Measurements from ENCODE around the gene IGFLR1. TPM values are rescaled to one million over a fixed set of nuclear protein-coding genes. Genes with fewer than 3 reads are reported as not detected.

Gene IGFLR1
- total RNA-seq, 1 donor: 0.72 TPM

DNA sequence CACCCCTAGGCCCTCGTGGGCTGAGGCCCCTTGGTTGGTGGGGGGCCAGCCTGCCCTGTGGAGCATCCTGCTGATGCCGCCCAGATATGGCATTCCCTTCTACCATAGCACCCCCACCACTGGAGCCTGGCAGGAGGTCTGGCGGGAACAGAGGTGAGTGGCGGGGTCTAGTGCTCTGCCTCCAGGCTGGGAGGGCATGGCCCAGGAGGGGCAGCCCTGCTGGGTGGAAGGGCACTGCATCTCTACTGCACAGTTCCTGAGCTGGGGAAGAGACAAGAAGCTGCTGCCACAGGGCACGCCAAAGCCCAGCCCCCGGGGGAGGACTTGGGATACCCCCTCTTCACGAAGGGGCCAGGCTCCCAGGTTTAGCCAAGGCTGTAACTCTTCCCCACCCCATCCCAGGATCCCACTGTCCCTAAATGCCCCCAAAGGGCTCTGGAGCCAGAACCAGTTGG, 26.9 kb downstream of the IGFLR1 start:
- Histone ChIP-seq H3K27ac (ENCODE audit: low read depth, low read length) (no peak overlapping the region), H3K79me2 (ENCODE audit: insufficient read depth, low read length) (peaks cover 27% of the 10 kb centered on the region), H3K4me2 (ENCODE audit: insufficient read depth, low read length) (no peak overlapping the region), H3K27me3 (ENCODE audit: insufficient read depth, low read length) (no peaks in the 10 kb centered on the region), H4K20me1 (ENCODE audit: insufficient read depth, low read length) (peaks cover 18% of the 10 kb centered on the region), H3K36me3 (ENCODE audit: insufficient read depth, low read length) (peaks cover 3% of the 10 kb centered on the region), H3K4me3 (ENCODE audit: insufficient read depth, low read length) (no peak overlapping the region), H3K9me3 (ENCODE audit: low read depth, low read length) (no peaks in the 10 kb centered on the region), H3K4me1 (ENCODE audit: insufficient read depth, low read length) (peaks cover 17% of the 10 kb centered on the region), H2AFZ (ENCODE audit: low read length) (no peak overlapping the region)
- peak; percentile 78 for DNase-seq (ENCODE audit: insufficient read length, low spot score, missing footprints)
- TF ChIP-seq CTCF (IDR thresholded peaks at IDR 0.05; ENCODE audit: extremely low read depth, low read depth, low read length): no peak

- Histone ChIP-seq H4K20me1 (ENCODE audit: insufficient read depth, low read length) (peaks cover 14% of the 10 kb centered on the region), H3K4me2 (ENCODE audit: insufficient read depth, low read length) (no peak overlapping the region), H3K9me3 (ENCODE audit: low read depth, low read length) (no peaks in the 10 kb centered on the region), H2AFZ (ENCODE audit: low read length) (no peak overlapping the region), H3K4me3 (ENCODE audit: insufficient read depth, low read length) (no peak overlapping the region), H3K4me1 (ENCODE audit: insufficient read depth, low read length) (peaks cover 17% of the 10 kb centered on the region), H3K27me3 (ENCODE audit: insufficient read depth, low read length) (no peaks in the 10 kb centered on the region), H3K27ac (ENCODE audit: low read depth, low read length) (no peak overlapping the region), H3K79me2 (ENCODE audit: insufficient read depth, low read length) (peaks cover 21% of the 10 kb centered on the region), H3K36me3 (ENCODE audit: insufficient read depth, low read length) (no peaks in the 10 kb centered on the region)
- TF ChIP-seq CTCF (IDR thresholded peaks at IDR 0.05; ENCODE audit: extremely low read depth, low read depth, low read length): no peak
- DNase-seq (ENCODE audit: insufficient read length, low spot score, missing footprints): peak; percentile 50
These were observed 27.5 kb downstream of the IGFLR1 start for GRCh38 chr19:35714601-35715354.

DNA sequence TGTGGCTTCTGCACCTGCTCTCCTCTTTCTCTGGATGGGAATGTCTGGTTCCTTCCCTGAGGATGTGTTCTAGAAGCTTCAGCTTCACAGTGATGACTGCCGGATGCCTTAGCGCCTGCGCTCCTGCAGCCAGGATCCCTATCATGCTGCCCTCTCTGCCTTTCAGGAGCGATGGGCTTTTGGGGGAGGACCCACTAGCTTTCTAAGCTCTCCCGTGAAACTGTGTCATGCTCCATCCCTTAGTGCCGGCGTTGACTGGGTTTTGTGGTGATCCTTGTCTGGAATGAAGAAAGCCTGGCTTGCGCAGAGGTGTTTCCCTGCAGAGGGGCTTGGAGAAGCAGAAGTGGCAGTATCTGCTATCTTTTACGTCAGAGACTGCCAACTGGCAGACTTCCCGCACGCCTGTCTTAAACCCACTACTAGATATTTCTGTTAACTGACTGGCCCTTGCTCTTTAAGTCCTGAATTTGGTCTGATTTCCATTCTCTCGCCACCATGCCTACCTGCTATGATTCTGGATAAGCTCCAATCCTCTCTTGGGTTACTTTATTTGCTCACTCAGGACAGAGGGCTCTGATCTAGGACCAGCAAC, 28.3 kb downstream of the IGFLR1 start:
- H3K36me3 ChIP-seq (ENCODE audit: insufficient read depth, low read length): no peaks in the 10 kb centered on the region
- no peaks in the 10 kb centered on the region for H3K27me3 ChIP-seq (ENCODE audit: insufficient read depth, low read length)
- H3K27ac ChIP-seq (ENCODE audit: low read depth, low read length): no peak overlapping the region
- no peak overlapping the region for H2AFZ ChIP-seq (ENCODE audit: low read length)
- no peaks in the 10 kb centered on the region for H3K9me3 ChIP-seq (ENCODE audit: low read depth, low read length)
- H3K79me2 ChIP-seq (ENCODE audit: insufficient read depth, low read length): peaks cover 13% of the 10 kb centered on the region
- TF ChIP-seq CTCF (IDR thresholded peaks at IDR 0.05; ENCODE audit: extremely low read depth, low read depth, low read length): no peak
- H3K4me3 ChIP-seq (ENCODE audit: insufficient read depth, low read length): no peak overlapping the region
- H3K4me1 ChIP-seq (ENCODE audit: insufficient read depth, low read length): peaks cover 13% of the 10 kb centered on the region
- H3K4me2 ChIP-seq (ENCODE audit: insufficient read depth, low read length): no peak overlapping the region
- H4K20me1 ChIP-seq (ENCODE audit: insufficient read depth, low read length): peaks cover 6% of the 10 kb centered on the region
- peak; percentile 60 for DNase-seq (ENCODE audit: insufficient read length, low spot score, missing footprints)

GRCh38 chr19:35713506-35713850, 28.8 kb downstream of the IGFLR1 start:
- no peak overlapping the region for H3K27ac ChIP-seq (ENCODE audit: low read depth, low read length)
- peaks cover 10% of the 10 kb centered on the region for H3K4me1 ChIP-seq (ENCODE audit: insufficient read depth, low read length)
- no peak for TF ChIP-seq CTCF (IDR thresholded peaks at IDR 0.05; ENCODE audit: extremely low read depth, low read depth, low read length)
- H4K20me1 ChIP-seq (ENCODE audit: insufficient read depth, low read length): peaks cover under 1% of the 10 kb centered on the region
- H3K9me3 ChIP-seq (ENCODE audit: low read depth, low read length): no peaks in the 10 kb centered on the region
- H3K27me3 ChIP-seq (ENCODE audit: insufficient read depth, low read length): no peaks in the 10 kb centered on the region
- H3K79me2 ChIP-seq (ENCODE audit: insufficient read depth, low read length): peaks cover 8% of the 10 kb centered on the region
- H3K36me3 ChIP-seq (ENCODE audit: insufficient read depth, low read length): no peaks in the 10 kb centered on the region
- H3K4me2 ChIP-seq (ENCODE audit: insufficient read depth, low read length): no peak overlapping the region
- no peak for DNase-seq (ENCODE audit: insufficient read length, low spot score, missing footprints)
- H2AFZ ChIP-seq (ENCODE audit: low read length): no peak overlapping the region
- H3K4me3 ChIP-seq (ENCODE audit: insufficient read depth, low read length): no peak overlapping the region
